ENCODE data around the gene APOB. TPM values are rescaled to one million over a fixed set of nuclear protein-coding genes. Genes with fewer than 3 reads are reported as not detected.

The APOB gene
- total RNA-seq, 2 donors from 2014 or later: 7.5 to 14.1 TPM

GRCh38 chr2:21011876-21012556, 31.9 kb downstream of the APOB start:
- Mint-ChIP-seq H3K27ac (no peak overlapping the region), H3K9me3 (peaks cover 7% of the 10 kb centered on the region), H3K27me3 (ENCODE audit: insufficient read depth) (peaks cover 8% of the 10 kb centered on the region), H3K4me1 (no peaks in the 10 kb centered on the region), H3K36me3 (ENCODE audit: low read depth) (peaks cover 28% of the 10 kb centered on the region), H3K4me3 (no peak overlapping the region)
- Histone ChIP-seq H3K27ac (ENCODE audit: low read depth, low read length) (no peak overlapping the region), H3K27me3 (ENCODE audit: control insufficient read depth, insufficient read depth, low read length, poor library complexity, severe bottlenecking) (no peaks in the 10 kb centered on the region), H3K4me1 (ENCODE audit: control insufficient read depth, insufficient read depth, low read length) (no peaks in the 10 kb centered on the region), H3K9ac (ENCODE audit: extremely low read depth, low read length, poor library complexity, severe bottlenecking) (no peak overlapping the region), H3K4me3 (ENCODE audit: low read length) (no peak overlapping the region), H3K36me3 (ENCODE audit: control insufficient read depth, insufficient read depth, low read length) (no peaks in the 10 kb centered on the region), H3K9me3 (ENCODE audit: control insufficient read depth, low read length) (no peaks in the 10 kb centered on the region)
- 88 to 91% methylated on average over 8 of the region's 8 CpGs for WGBS, 2 experiments (ENCODE audit: insufficient coverage in 1 of 2, insufficient read length in 1 of 2)
- no peak for DNase-seq
- TF ChIP-seq CTCF (conservative IDR thresholded peaks at IDR 0.05): no peak

GRCh38 chr2:21011453-21011852, 32.4 kb downstream of the APOB start:
- H3K4me1 ChIP-seq (ENCODE audit: control insufficient read depth, insufficient read depth, low read length): no peaks in the 10 kb centered on the region
- H3K4me1 Mint-ChIP-seq: no peaks in the 10 kb centered on the region
- no peak overlapping the region for H3K4me3 Mint-ChIP-seq
- H3K9ac ChIP-seq (ENCODE audit: extremely low read depth, low read length, poor library complexity, severe bottlenecking): no peak overlapping the region
- WGBS, 2 experiments (ENCODE audit: insufficient coverage in 1 of 2, insufficient read length in 1 of 2): 94 to 98% methylated on average over 3 of the region's 3 CpGs
- H3K27ac Mint-ChIP-seq: no peak overlapping the region
- no peaks in the 10 kb centered on the region for H3K27me3 ChIP-seq (ENCODE audit: control insufficient read depth, insufficient read depth, low read length, poor library complexity, severe bottlenecking)
- no peak for DNase-seq
- H3K36me3 ChIP-seq (ENCODE audit: control insufficient read depth, insufficient read depth, low read length): no peaks in the 10 kb centered on the region
- H3K4me3 ChIP-seq (ENCODE audit: low read length): no peak overlapping the region
- H3K9me3 Mint-ChIP-seq: peaks cover 7% of the 10 kb centered on the region
- H3K27me3 Mint-ChIP-seq (ENCODE audit: insufficient read depth): peaks cover 10% of the 10 kb centered on the region
- no peak for TF ChIP-seq CTCF (conservative IDR thresholded peaks at IDR 0.05)
- no peak overlapping the region for H3K27ac ChIP-seq (ENCODE audit: low read depth, low read length)
- peaks cover 27% of the 10 kb centered on the region for H3K36me3 Mint-ChIP-seq (ENCODE audit: low read depth)
- no peaks in the 10 kb centered on the region for H3K9me3 ChIP-seq (ENCODE audit: control insufficient read depth, low read length)

GRCh38 chr2:21010813-21011439, 32.9 kb downstream of the APOB start:
- no peak for DNase-seq
- Histone ChIP-seq H3K27me3 (ENCODE audit: control insufficient read depth, insufficient read depth, low read length, poor library complexity, severe bottlenecking) (no peaks in the 10 kb centered on the region), H3K4me1 (ENCODE audit: control insufficient read depth, insufficient read depth, low read length) (no peaks in the 10 kb centered on the region), H3K27ac (ENCODE audit: low read depth, low read length) (no peak overlapping the region), H3K9me3 (ENCODE audit: control insufficient read depth, low read length) (no peaks in the 10 kb centered on the region), H3K36me3 (ENCODE audit: control insufficient read depth, insufficient read depth, low read length) (no peaks in the 10 kb centered on the region), H3K4me3 (ENCODE audit: low read length) (no peak overlapping the region), H3K9ac (ENCODE audit: extremely low read depth, low read length, poor library complexity, severe bottlenecking) (no peak overlapping the region)
- peaks cover 23% of the 10 kb centered on the region for H3K36me3 Mint-ChIP-seq (ENCODE audit: low read depth)
- H3K4me3 Mint-ChIP-seq: no peak overlapping the region
- peaks cover 12% of the 10 kb centered on the region for H3K27me3 Mint-ChIP-seq (ENCODE audit: insufficient read depth)
- 91 to 98% methylated on average over 5 to 10 of the region's 10 CpGs for WGBS, 2 experiments (ENCODE audit: insufficient coverage in 1 of 2, insufficient read length in 1 of 2)
- TF ChIP-seq CTCF (conservative IDR thresholded peaks at IDR 0.05): no peak
- H3K4me1 Mint-ChIP-seq: no peaks in the 10 kb centered on the region
- no peak overlapping the region for H3K27ac Mint-ChIP-seq
- H3K9me3 Mint-ChIP-seq: peaks cover 7% of the 10 kb centered on the region

Measured in endodermal cell (in vitro differentiated cells).